HG03439 (cell line): ENCODE data around the gene SFSWAP.
"Not testable (repeated sequence)": the region's sequence is repeated elsewhere in the genome, so short reads cannot be mapped to it uniquely, and the experiment has no call there.

Experiments used
- ATAC-seq: cut with Tn5 transposase; IDR thresholded peaks from one replicate; pipeline ENCODE4 v1.9.1; 2021; ENCODE audit warnings: mild to moderate bottlenecking, moderate library complexity; ENCODE audit not compliant: unreplicated experiment

Gene SFSWAP

DNA sequence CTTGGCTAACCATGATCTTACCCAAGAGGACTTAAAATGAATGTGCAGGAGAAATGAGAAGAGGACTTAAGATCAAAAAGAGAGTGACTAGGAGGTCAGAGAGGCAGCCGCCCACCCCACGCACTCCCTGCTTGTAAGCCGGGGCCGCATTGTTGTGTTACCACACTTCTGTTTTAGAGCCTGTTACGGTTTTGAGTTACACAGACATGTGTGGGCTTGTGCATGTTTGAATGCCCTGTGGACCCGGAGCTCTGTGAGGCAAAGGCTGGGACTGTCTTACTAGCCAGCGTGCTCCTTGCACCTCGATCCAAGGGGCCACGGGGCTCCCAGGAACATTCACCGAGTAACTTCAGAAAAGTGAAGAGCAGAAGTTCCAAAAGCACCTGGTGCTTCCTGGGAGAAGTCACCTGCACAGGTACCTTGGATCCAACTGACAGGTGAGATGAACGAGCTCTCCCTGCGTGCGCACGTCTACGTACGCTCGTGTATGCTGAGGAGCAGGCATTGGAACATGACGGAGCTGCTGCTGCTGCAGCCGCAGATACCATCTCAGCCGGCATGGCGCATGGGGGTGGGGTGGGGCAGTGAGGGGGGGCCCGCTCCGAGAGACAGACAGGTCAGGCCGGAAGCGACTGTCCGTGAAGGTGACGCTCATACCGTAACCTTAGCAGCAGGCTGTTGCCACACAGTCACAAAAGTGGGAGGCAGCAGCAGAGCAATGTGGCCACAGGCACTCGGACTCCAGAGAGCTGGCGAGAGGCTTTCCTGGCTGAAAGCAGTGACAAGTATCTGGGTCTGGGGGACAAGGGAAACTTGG lies 23.7 kb downstream of the SFSWAP start:
- ATAC-seq: no peak

GRCh38 chr12:131735153-131735456 lies 24.2 kb downstream of the SFSWAP start:
- ATAC-seq: no peak

GRCh38 chr12:131735476-131736445 lies 24.9 kb downstream of the SFSWAP start:
- no peak for ATAC-seq

DNA sequence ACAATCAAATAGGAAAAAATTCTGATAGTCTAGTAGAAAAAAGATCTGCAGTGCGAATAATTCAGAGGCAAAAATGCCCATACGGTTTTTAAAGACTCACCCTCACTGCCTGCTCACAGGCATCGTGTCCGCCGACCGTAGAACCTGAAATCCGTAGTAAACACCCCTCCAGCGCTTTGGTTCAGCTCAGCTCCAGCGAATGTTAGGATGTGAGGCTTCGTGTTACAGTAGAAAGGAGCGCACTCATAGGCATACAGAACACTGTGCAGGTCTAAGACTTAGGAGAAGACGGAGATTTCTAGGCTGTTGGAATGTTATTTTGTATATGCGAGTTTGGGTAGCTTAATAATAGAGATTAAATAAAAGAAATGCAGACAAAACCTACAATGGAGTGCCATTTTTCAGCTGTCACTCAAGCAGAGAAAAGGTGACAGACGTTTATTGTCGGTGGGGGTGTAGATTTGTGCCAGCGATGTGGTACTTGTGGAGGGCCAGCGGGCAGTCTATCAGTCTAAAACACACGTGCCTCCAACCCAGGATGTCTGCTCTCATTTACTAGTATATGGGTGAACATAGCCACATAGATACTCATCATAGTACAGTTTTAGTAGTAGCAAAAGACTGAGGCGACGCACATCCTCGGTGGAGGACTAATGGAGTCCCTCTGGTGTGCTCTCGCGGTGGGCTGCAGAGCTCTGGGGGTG lies 25.7 kb downstream of the SFSWAP start:
- no peak for ATAC-seq

GRCh38 chr12:131737150-131737827 lies 26.4 kb downstream of the SFSWAP start:
- no peak for ATAC-seq

GRCh38 chr12:131738196-131738595 lies 27.3 kb downstream of the SFSWAP start:
- no peak for ATAC-seq

DNA sequence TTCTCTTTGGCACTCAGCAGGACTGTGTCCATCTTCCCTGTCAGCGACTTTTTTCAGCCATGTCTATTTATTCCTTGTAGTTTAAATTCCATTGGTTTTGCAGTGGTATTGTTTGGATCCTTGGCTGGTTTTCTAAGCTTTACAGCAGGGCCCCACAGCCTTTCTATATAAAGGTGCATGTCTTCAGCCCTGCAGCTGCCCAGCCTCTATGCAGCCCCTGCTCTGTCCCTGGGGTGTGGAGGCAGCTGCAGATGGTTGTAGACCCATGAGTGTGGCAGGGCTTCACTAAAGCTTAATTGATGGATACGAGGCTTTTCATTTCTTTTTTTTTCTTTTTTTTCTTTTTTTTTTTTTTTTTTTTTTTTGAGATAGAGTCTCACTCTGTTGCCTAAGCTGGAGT lies 29.7 kb downstream of the SFSWAP start:
- no peak for ATAC-seq

GRCh38 chr12:131742761-131743160 lies 31.9 kb downstream of the SFSWAP start:
- not testable (repeated sequence) for ATAC-seq

DNA sequence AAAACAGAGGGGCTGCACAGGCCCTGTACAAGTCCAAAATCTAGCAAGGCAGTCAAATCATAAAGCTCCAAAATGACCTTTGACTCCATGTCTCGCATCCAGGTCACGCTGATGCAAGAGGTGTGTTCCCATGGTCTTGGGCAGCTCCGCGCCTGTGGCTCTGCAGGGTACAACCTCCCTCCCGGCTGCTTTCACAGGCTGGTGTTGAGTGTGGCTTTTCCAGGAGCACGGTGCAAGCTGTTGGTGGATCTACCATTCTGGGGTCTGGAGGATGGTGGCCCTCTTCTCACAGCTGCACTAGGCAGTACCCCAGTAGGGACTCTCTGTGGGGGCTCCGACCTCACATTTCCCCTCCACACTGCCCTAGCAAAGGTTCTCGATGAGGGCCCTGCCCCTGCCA lies 32.5 kb downstream of the SFSWAP start:
- ATAC-seq: not testable (repeated sequence)

DNA sequence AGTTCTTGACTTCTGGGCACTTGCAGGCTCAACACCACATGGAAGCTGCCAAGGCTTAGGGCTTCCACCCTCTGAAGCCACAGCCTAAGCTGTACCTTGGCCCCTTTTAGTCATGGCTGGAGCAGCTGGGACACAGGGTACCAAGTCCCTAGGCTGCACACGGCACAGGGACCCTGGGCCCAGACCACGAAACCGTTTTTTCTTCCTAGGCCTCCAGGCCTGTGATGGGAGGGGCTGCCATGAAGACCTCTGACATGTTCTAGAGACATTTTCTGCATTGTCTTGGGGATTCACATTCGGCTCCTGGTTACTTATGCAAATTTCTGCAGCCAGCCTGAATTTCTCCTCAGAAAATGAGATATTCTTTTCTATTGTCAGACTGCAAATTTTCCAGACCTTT lies 33.0 kb downstream of the SFSWAP start:
- not testable (repeated sequence) for ATAC-seq

- not testable (repeated sequence) for ATAC-seq
These were observed 33.8 kb downstream of the SFSWAP start for GRCh38 chr12:131744675-131745074.

DNA sequence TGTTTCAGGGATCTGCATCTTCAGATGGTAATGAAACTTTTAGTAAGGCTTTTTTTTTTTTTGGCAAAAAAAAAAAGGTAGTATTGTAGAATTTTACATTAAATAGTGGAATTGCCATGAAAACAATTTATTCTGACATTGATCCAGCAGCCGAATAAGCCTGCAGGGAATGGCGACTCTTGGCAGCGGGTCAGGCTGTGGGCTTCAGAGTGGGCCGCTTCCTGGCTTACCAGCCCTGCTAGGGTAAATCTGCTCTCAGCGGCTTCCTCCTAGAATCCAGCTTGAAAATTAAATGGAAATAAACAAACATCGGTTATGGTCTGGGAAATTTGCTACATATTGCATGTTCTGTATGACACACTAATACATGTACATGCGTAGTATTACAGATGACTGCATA lies 34.8 kb downstream of the SFSWAP start:
- ATAC-seq: no peak

- no peak for ATAC-seq
These were observed 36.6 kb downstream of the SFSWAP start for GRCh38 chr12:131747276-131748177.

DNA sequence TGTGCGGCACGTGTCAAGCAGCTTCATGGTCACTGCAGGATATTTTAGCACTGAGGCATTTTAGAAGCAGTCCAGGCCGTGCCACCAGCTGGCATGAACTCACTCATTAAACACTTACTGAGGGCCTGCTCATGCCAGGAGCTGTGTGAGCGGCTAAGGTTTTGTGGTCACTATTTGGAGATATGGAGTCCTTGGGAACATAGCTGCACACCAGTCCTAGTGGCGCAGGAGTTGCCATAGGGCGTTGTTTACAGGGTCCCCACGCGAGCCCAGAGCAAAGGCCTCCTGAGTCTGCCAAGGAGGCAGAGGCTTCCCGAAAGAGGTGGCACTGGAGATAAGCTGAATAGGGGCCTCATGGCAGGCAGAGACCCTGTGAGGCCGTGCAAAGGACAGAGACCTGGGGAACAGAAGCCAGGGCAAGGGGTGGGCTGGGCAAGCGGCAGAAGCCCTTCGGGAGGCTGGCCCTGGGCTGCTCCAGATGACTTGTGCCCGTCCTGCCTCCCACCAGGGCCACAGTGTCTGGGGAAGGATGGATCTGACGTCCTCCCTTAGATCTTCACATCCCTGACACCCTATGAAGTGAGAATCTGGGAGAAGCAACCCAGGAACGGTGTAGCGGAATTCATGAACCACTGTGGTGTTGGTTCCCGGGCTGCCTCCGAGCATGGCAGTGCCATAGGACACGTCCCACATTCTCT lies 38.9 kb downstream of the SFSWAP start:
- no peak for ATAC-seq

GRCh38 chr12:131751335-131751734 lies 40.4 kb downstream of the SFSWAP start:
- no peak for ATAC-seq

- ATAC-seq: no peak
These were observed 41.6 kb downstream of the SFSWAP start for GRCh38 chr12:131752451-131752850.

DNA sequence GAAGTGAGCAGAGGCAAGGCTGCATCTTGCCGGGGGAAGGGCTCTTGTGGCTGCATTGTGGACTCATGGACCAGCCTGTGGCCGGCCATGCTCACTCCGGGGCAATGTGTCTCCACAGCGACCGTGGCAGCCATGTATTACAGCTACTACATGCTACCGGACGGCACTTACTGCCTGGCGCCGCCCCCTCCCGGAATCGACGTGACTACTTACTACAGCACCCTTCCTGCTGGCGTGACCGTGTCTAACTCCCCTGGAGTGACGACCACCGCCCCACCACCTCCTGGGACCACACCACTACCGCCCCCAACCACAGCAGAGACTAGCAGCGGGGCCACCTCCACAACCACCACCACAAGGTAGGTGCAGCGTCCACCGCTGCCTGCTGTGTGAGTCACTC lies 42.1 kb downstream of the SFSWAP start:
- ATAC-seq: no peak

DNA sequence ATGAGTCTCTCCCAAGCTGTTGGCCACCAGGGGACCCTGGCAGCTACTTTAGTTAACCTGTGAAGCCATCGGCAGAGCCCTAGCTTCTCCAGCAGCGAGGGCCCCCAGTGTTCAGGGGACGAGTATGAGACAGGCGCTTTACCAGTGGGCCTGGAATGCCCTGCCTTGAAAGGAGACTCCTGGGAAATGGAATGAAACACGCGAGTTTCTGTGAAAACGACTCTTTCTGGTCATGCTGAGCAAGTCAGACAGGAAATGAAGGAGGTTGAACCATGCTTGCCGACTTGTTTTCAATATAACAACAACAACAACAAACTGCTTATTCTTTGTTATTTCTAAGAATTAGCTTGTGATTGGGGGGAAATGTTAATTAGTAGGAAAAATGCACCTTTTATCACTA lies 42.9 kb downstream of the SFSWAP start:
- ATAC-seq: no peak

GRCh38 chr12:131754184-131754583 lies 43.3 kb downstream of the SFSWAP start:
- no peak for ATAC-seq
